SK-N-SH treated with all-trans-retinoic acid at 6 μM for 48 hours (cell line): ENCODE results near the gene GTF2A2.
"Not testable (repeated sequence)": the region's sequence is repeated elsewhere in the genome, so short reads cannot be mapped to it uniquely, and the experiment has no call there.

ENCODE experiments used
- ARNTL ChIP-seq: fragments of 450-650 bp; formaldehyde crosslinking; IDR thresholded peaks from 2 replicates; pipeline ENCODE4 v1.5.0; 2020; ENCODE audit warnings: low read depth, mild to moderate bottlenecking, moderate library complexity, borderline replicate concordance
- BACH2 ChIP-seq: fragments of 250-450 bp; sonication (Bioruptor Pico); IDR thresholded peaks from 2 replicates; pipeline ENCODE4 v1.9.0; 2021; ENCODE audit warnings: mild to moderate bottlenecking, borderline replicate concordance
- CSRNP3 ChIP-seq: fragments of 250-450 bp; sonication (Bioruptor Pico); IDR thresholded peaks from 2 replicates; pipeline ENCODE4 v1.5.1; 2021; ENCODE audit warnings: mild to moderate bottlenecking, moderate library complexity
- ISL1 ChIP-seq: fragments of 250-450 bp; sonication (Bioruptor Pico); IDR thresholded peaks from 2 replicates; pipeline ENCODE4 v2.1.2; 2022; ENCODE audit warnings: mild to moderate bottlenecking, moderate library complexity
- POU6F1 ChIP-seq: fragments of 250-450 bp; sonication (Bioruptor Pico); IDR thresholded peaks from 2 replicates; pipeline ENCODE4 v1.8.0; 2021; ENCODE audit warnings: low read depth, mild to moderate bottlenecking, moderate library complexity, borderline replicate concordance
- SNAI2 ChIP-seq: fragments of 250-450 bp; sonication (Bioruptor Pico); IDR thresholded peaks from 2 replicates; pipeline ENCODE4 v1.5.0; 2020; ENCODE audit warnings: mild to moderate bottlenecking, moderate library complexity
- TCF4 ChIP-seq: fragments of 250-450 bp; sonication (Bioruptor Pico); IDR thresholded peaks from 2 replicates; pipeline ENCODE4 v1.8.0; 2021; ENCODE audit warnings: mild to moderate bottlenecking, moderate library complexity, borderline replicate concordance
- TOX ChIP-seq: fragments of 250-450 bp; sonication (Bioruptor Pico); IDR thresholded peaks from 2 replicates; pipeline ENCODE4 v1.8.0; 2021; ENCODE audit warnings: mild to moderate bottlenecking, moderate library complexity, borderline replicate concordance
- ZFP3 ChIP-seq: fragments of 250-450 bp; sonication (Bioruptor Pico); IDR thresholded peaks from 2 replicates; pipeline ENCODE4 v1.5.0; 2020; ENCODE audit warnings: mild to moderate bottlenecking, moderate library complexity
- ZFP30 ChIP-seq: fragments of 450-650 bp; formaldehyde crosslinking; IDR thresholded peaks from 2 replicates; pipeline ENCODE4 v1.5.0; 2022; ENCODE audit warnings: mild to moderate bottlenecking, moderate library complexity
- ZNF565 ChIP-seq: fragments of 450-650 bp; formaldehyde crosslinking; conservative IDR thresholded peaks from 2 replicates; pipeline ENCODE4 v1.5.0; 2020; ENCODE audit warnings: low read depth, mild to moderate bottlenecking, moderate library complexity
- TF ChIP-seq, protein P1 (sequence below): fragments of 250-450 bp; sonication (Bioruptor Pico); IDR thresholded peaks from 2 replicates; pipeline ENCODE4 v1.8.0; 2020; ENCODE audit warnings: mild to moderate bottlenecking, moderate library complexity, borderline replicate concordance
- TF ChIP-seq, protein P2 (sequence below): fragments of 250-450 bp; sonication (Bioruptor Pico); IDR thresholded peaks from 2 replicates; pipeline ENCODE4 v1.5.1; 2020; ENCODE audit warnings: low read depth, mild to moderate bottlenecking, moderate library complexity

DNA sequence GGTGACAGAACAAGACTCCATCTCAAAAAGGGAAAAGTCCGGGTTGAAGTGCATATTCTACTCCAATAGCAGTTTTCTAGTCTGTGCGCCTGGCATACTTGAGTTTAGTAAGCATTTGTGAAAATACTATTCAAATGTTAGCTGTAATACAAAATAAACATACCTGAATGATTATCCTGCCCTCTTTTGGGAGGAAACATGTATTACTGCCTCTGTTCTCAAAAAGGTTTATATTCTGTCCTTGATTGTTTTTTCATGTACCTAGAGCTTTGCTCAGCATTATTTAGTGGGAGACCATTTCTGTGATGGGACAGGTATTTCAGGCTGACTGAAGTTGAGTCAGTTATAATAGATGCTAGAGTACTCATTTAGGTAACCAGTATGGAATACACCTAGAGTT, 19.8 kb downstream of the GTF2A2 start:
- not testable (repeated sequence) for TF ChIP-seq ARNTL (CRISPR knock-in tag); TCF4 (CRISPR knock-in tag); ZFP30 (CRISPR knock-in tag); CSRNP3 (CRISPR knock-in tag); ZNF565 (CRISPR knock-in tag); POU6F1 (CRISPR knock-in tag); SNAI2; ISL1 (CRISPR knock-in tag); TOX (CRISPR knock-in tag); BACH2 (CRISPR knock-in tag); ZFP3 (CRISPR knock-in tag)
- TF ChIP-seq, protein P1, sequence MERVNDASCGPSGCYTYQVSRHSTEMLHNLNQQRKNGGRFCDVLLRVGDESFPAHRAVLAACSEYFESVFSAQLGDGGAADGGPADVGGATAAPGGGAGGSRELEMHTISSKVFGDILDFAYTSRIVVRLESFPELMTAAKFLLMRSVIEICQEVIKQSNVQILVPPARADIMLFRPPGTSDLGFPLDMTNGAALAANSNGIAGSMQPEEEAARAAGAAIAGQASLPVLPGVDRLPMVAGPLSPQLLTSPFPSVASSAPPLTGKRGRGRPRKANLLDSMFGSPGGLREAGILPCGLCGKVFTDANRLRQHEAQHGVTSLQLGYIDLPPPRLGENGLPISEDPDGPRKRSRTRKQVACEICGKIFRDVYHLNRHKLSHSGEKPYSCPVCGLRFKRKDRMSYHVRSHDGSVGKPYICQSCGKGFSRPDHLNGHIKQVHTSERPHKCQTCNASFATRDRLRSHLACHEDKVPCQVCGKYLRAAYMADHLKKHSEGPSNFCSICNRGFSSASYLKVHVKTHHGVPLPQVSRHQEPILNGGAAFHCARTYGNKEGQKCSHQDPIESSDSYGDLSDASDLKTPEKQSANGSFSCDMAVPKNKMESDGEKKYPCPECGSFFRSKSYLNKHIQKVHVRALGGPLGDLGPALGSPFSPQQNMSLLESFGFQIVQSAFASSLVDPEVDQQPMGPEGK (CRISPR knock-in tag), result not testable (repeated sequence)
- TF ChIP-seq, protein P2, sequence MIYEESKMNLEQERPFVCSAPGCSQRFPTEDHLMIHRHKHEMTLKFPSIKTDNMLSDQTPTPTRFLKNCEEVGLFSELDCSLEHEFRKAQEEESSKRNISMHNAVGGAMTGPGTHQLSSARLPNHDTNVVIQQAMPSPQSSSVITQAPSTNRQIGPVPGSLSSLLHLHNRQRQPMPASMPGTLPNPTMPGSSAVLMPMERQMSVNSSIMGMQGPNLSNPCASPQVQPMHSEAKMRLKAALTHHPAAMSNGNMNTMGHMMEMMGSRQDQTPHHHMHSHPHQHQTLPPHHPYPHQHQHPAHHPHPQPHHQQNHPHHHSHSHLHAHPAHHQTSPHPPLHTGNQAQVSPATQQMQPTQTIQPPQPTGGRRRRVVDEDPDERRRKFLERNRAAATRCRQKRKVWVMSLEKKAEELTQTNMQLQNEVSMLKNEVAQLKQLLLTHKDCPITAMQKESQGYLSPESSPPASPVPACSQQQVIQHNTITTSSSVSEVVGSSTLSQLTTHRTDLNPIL, result not testable (repeated sequence)
